Renal cortex interstitium (tissue), 3 donors: ENCODE results near the gene OR5P2. TPM values are rescaled to one million over a fixed set of nuclear protein-coding genes. Genes with fewer than 3 reads are reported as not detected.

Source experiments
- polyA plus RNA-seq, 3 donors: library from polyadenylated mRNA; unstranded; fragments of 120-200 nt; gene quantifications; one replicate each; pipeline ENCODE4 v1.2.1, GENCODE V29; 2013; ENCODE audit not compliant: insufficient read length in 3 of 3

The OR5P2 gene
- polyA plus RNA-seq, 3 donors, result not detected

Other genes starting within 250 kb of the OR5P2 start
- gene CYB5R2, start 123.4 kb downstream of the OR5P2 start, polyA plus RNA-seq, result 10 to 100 TPM; 26.4 to 28.8 (median 27.3) TPM
- gene OVCH2, start 90.5 kb downstream of the OR5P2 start, polyA plus RNA-seq, result 1 to 10 TPM; 2.1 to 6.2 (median 3.5) TPM
- not detected for gene OR5P3, start 33.9 kb upstream of the OR5P2 start, polyA plus RNA-seq
- gene OR10A6, start 134.3 kb upstream of the OR5P2 start, polyA plus RNA-seq, result under 1 TPM in 2 of 3 donors, not detected in 1; 0.08 to 0.20 TPM
- gene OR10A3, start 144.8 kb upstream of the OR5P2 start, polyA plus RNA-seq, result under 1 TPM in 1 of 3 donors, not detected in 2; 0.06 TPM
- gene NLRP10, start 168.5 kb upstream of the OR5P2 start, polyA plus RNA-seq, result under 1 TPM in 1 of 3 donors, not detected in 2; 0.11 TPM
- gene EIF3F, start 190.4 kb upstream of the OR5P2 start, polyA plus RNA-seq, result 100 to 1,000 TPM; 305 to 361 (median 325) TPM